ENCODE data around the gene CALY. TPM values are rescaled to one million over a fixed set of nuclear protein-coding genes. Genes with fewer than 3 reads are reported as not detected.

CALY gene
- total RNA-seq, 1 experiment from 2014 or later: not detected

DNA sequence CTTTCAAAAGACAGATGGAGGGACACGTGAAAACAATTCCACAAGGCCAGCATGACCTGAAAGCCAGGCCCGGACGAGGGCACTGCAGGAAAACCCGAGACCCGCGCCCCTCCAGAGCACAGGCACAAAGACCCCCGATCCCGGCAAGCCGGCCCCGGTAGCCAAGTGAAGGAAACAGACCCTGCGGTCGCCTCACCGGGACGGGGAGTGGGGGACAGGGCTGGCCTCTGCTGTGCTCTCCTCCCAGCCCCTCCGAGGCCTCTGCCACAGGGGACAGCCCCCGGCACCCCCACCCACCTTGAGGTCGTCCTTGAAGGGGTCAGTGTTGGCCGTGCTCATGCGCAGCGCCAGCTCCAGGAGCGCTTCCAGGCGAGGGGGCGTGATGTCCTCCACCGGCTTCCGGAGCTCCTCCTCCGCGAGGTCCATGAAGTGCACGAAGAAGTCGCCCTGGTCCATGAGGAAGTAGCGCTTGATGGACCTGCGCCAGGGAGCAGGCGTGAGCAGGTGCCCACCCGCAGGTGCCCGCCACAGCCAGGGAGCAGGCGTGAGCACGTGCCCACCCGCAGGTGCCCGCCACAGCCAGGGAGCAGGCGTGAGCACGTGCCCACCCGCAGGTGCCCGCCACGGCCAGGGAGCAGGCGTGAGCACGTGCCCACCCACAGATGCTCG is 48.7 kb downstream of the CALY start:
- DNase-seq (ENCODE audit: low read depth): no peak

DNA sequence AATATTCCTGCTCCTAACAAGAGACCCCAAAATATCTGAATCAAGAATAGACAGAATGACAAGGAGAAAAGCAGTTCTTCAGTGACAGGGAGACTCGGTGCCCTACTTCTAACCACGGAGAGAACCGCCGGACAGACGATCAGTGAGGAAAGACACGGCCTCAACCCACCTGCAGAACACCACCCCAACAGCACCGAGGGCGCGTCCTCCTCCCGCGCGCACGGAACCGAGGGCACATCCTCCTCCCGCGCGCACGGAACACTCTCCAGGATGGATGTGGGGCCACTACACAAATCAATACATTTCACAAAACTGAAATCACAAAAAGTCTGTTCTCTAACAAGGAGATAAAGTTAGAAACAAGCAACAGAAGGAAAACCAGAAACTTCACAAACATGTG is 50.3 kb downstream of the CALY start:
- DNase-seq (ENCODE audit: low read depth): no peak

DNA sequence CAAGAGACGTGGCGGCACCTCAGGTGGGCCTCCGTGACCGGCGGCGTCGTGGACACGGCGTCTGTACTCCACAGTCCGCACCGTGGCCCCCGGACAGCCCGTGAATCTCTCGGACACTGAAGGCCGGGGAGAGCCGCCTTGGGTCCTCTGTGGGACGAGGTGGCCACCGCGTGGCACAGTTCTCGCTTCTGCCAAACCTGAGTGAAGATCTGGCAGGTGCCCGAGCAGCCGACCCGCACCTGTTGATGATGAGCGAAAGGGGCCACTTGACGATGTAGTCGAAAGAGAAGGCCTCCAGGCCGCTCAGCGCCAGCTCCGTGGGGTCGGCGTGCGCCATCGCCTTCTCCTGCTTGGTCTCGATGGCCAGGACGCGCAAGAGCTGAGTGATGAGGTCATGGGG is 51.5 kb downstream of the CALY start:
- no peak for DNase-seq (ENCODE audit: low read depth)

DNA sequence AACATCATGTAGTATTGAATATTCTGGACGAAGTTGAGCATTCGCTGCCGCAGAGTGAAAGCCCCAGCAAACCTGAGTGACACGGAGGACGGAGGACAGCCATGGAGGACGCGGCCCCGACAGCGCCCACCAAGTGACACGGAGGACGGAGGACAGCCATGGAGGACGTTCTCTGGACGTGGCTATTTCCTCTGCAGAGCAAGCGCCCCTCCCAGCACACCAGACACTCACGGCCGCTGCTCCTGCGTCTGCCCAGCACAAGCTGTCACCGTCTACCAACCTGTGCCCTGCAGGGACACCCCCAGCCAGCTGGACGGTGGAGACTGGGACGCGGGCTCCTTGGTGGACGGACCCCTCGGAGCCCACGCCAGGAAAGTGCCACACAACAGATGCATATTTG is 52.8 kb downstream of the CALY start:
- no peak for DNase-seq (ENCODE audit: low read depth)

DNA sequence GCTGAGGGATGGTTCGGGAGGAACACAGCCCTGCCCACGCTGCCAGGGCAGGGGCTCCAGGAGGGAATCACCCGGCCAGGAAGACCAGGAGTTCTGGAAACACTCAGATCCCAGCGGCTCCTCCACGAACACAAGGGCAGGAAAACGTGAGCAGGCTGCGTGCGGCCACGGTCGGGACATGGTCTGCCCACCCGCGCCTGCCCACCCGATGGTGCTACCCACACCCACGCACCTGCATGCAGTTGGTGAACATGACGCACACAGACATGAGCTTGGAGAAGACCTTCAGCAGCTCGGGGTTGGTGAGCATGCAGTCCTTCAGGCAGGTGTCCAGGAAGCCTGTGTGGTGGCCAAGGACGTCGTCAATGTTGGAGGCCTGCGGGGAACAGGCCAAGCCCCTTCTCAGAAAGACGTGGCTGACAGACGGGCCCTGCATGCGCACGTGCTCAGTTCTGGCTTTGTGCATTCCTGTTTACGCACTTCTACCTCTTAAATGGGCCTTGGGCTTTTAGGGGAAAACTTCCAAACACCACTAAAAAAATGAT is 53.8 kb downstream of the CALY start:
- no peak for DNase-seq (ENCODE audit: low read depth)

DNA sequence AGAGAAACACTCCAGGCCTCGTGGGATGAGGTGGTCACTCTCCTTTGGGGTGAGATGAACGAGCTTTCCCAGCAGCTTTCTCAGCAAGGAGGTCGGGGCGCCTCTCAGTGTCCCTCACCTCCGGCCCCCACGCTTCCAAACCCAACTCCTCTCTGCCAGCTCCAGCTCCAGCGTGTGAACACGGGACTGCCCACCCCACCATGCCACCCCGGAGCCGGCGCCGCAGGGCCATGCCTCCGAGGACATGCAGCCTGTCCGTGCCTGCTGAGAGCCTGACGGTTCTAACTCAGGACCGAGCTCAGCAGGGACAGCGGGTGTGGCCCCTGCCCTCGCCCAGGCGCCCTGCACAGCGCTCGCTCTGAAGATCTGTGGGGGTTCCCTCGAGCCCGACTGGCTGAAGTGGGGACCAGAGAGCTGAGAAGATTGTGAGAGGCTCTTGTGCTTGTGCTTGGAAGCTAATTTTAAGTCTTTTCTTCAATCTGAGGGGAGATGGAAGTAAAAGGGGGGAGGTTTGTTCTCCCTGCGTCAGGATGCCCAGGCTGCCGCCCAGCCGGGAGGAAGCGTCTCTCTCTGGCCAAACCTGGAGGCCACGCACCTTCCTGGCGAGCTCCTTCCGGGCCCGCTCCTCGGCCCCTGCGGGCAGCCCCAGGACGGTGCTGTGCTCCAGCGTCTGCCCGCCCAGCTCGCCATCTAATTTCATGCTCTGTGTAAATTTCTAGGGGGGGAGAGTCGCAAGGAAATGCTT is 54.9 kb downstream of the CALY start:
- no peak for DNase-seq (ENCODE audit: low read depth)

DNA sequence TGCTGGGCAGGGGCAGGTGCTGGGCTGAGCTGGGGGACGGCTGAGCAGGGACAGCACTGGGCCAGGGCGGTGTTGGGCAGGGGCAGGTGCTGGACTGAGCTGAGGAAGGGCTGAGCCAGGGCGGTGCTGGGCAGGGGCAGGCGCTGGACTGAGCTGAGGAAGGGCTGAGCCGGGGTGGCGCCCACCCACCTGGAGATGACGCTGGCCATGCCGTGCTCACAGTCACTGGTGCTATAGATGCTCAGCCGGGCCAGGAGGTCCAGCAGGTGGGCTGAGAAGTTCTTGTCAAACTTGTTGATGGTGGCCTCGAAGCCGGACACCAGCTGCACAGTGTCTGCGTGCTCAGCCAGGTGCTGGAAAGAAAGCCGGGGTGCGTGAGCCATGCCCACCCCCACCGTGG is 55.6 kb downstream of the CALY start:
- DNase-seq (ENCODE audit: low read depth): no peak

DNA sequence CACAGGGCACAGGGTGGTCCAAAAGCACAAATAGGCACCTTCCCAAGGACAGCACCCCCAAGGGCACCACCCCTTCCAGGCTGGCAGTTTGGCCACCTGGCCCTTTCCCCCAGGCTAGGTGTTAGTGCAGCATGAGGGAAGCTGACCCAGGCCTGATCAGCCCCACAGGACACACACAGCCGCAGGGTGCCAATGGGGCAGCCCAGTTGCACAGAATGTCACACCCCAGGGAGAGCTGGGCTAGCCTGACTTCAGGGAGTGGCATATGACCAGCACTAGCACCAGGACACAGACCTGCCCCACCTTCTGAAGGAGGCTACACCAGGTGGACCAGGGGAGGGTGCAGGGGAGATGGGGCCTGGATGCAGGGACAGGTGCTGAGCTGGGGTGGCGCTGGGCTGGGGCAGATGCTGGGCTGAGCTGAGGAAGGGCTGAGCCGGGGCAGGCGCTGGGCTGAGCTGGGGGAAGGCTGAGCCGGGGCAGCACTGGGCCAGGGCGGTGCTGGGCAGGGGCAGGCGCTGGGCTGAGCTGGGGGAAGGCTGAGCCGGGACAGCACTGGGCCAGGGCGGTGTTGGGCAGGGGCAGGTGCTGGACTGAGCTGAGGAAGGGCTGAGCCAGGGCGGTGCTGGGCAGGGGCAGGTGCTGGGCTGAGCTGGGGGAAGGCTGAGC is 56.2 kb downstream of the CALY start:
- no peak for DNase-seq (ENCODE audit: low read depth)

DNA sequence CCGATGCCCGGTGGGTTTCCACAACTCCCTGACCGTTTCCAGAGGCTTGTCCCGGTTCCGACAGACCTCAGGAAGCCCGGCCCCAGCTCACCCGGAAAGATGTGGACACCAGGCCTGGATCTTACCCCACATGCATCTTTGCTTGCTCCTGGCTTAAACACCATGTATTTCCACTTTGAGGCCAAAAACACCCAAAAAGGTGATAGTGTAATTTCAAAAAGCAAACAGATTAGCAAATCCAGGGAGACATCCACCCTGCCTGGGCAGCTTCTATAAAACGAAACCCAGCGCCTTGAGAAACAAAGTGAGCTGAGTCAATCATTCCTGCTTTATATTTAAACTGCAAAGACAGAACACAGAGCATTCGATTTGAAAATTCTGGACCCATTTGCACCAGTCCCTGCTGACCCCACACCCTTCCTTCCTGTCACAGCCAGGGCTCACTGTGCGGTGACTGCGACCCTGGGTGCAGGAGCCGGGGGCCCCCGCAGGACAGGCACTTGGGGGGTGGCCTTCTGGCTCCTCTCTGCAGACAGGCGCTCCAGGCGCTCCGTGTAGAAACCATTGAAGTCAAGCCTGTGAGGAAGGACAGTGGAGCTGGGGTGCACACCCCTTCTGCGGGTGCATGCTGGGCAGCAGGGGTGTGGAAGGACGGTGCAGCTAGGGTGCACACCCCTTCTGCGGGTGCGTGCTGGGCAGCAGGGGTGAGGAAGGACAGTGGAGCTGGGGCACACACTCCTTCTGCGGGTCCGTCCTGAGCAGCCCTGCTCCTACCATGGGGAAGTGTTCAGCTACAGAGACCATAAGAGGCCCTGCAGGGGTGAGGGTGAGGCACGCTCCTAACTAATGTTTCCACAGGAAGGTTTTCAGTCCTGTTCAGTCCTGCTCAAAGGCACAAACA is 57.1 kb downstream of the CALY start:
- DNase-seq (ENCODE audit: low read depth): no peak

DNA sequence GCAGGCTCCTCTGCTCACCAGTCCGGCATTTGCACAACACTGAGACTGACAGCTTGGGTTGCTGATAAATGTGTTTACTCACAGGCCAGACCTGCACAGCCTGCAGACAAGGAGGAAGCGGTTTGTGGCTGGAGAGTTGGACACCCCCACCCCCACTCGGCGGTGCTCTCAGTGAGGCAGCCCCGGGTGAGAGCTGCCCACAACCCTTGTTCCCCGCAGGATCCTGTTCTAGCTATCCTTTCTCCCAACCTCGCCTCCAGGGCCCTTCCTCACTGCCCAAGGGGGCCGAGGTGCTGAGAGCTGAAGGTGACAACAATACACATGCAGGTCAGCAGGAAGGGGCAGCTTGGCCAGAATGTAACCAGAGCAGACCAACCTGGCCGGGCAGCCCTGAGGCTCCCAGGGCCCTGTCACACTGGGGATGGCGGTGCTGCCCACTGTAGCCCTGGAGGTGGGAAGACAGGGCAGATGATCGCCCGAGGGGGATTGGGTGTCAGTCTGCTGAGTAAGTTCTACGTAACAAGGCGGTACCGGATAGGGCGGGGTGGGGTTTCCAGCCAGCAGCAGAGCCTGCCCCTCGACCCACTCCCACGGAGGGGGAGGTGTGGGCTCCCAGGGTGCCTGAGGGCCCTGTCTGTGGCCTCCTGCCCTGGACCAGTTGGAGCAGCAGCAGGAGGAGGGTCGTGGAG is 58.0 kb downstream of the CALY start:
- DNase-seq (ENCODE audit: low read depth): peak; percentile 77

DNA sequence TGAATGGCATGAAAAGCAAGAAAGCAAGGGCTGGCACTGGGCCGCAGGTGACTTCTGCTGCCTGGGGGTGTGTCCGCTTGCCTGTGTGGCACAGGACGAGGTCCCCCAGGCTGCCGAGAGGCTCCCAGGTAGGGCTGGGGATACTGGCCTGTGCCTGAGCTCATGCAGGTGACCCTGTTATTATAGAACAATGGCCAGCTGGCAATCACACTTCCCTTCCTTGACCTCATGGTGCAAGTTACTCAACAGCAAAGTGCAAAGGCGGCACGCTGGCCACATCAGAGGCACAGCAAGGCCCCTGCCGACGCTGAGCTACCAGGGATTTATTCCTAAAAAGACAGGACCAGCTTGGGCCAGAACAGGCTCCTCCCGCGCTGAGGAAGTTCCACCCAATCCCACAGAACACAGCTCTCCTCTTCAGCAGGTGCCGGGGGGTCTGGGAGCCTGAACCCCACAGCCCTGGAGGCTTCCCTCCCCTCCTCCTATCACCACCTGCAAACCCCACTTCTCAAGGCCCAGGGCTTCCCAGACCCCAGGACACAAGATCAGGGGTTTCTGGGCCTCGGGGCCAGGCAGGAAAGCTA is 58.6 kb downstream of the CALY start:
- no peak for DNase-seq (ENCODE audit: low read depth)

DNA sequence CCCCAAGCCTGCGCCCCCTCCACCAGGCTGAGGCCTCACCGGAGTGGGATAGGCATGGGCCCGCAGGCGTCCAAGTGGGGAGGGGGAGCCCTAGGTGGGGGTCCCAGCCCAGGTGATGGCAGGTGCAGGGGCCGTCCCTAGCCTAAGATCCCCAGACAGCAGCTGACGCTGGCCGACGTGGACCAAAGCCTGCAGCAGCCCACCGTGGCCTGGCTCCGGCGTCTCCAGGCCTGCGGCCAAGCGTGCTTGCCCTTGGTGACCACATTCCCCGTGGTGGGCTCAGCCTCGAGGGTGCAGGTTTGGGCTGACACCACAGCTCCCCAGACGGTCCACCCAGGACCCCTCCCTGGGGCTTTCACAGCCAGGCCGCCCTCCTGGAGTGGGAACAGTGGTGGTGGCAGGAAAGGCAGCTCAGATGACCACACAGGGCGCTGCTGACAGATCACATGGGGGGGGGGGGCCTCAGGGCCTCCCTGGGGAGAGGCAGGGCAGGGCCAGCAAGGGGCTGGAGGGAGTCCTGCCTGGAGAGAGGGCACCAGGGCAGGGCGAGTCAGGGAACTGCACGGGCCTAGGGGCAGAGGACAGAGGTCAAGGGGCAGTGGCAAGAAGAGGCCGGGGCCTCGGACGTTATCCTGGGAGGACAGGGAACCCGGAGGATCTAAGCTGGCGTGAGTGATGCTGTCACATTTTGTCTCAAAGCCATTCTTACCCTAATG is 59.3 kb downstream of the CALY start:
- DNase-seq (ENCODE audit: low read depth): no peak

DNA sequence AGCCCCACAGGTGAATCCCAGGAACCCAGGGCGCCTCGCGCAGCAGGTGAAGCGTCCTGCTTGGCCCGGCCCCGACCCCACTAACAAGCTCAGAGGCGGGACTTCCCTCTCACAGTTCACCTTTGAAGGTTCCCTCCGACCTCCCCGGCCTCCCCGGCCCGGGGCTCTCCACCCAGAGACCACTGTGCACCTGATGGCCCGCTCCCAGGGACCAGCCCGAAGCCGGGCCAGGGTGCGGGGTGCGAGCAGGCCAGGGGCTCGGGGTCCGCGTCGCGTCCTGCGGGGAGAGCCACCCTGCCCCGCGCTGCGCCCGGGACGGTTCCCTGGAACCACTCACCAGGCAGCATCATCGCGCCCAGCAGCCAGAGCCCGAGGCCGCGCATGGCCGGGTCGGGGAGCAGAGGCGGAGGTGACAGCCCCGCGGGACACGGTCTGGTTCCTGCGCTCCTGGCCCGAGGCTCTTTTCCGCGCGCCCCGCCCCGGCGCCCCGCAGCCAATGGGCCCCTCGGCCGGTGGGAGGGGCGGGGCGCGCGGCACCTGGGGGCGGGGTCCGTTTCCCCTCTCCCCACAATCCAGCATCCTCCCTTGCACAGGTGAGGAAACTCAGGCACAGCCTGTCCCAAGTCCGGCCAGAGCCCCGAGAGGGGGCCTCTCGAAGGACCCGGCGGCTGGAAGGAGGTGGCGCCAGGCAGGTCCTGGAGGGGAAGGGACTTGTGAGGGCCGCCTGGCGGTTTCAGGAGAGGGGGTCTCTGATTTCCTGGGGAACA is 60.1 kb downstream of the CALY start, which contains the start of gene ADAM8:
TSS of gene ADAM8 (minus strand) at position 434 of the 767 bp plus-strand sequence. CDS start at position 383, 51 bp downstream.
- DNase-seq (ENCODE audit: low read depth): peak; percentile 39

DNA sequence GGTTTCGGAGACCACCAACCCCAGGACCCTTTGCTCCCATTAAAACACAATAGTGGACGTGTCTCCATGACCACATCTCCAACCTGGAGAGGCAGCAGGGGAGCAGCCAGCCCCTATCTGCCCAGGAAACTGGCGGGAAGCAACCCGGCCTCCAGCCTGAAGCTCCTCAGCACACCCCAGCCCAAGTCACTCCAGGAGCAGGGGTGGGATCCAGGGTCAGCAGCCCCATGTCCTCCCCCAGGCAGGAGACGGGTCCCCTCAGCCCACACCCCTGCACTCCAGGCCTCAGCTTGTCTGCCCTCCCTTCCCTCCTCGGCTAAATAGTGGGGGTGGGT is 60.6 kb downstream of the CALY start:
- DNase-seq (ENCODE audit: low read depth): no peak

DNA sequence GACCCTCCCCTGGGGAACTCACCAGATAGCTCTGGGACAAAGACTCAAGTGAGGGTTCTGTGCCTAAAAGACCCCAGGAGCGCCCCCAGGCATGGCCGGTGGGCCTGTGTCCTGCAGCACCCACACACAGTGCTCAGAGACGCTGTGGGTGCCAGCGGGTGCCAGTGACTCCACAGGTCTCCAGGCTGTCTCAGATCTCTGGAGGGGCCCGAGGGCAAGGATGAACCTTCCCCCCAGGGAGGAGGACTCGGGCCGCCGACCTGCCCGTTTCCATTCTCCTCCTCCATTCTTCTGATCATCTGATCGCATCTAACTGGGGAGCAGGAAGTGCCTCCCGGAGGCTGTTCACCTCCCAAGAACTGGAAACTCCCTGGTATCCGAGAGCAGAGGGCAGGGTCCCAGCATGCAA is 61.0 kb downstream of the CALY start:
- DNase-seq (ENCODE audit: low read depth): peak; percentile 44

DNA sequence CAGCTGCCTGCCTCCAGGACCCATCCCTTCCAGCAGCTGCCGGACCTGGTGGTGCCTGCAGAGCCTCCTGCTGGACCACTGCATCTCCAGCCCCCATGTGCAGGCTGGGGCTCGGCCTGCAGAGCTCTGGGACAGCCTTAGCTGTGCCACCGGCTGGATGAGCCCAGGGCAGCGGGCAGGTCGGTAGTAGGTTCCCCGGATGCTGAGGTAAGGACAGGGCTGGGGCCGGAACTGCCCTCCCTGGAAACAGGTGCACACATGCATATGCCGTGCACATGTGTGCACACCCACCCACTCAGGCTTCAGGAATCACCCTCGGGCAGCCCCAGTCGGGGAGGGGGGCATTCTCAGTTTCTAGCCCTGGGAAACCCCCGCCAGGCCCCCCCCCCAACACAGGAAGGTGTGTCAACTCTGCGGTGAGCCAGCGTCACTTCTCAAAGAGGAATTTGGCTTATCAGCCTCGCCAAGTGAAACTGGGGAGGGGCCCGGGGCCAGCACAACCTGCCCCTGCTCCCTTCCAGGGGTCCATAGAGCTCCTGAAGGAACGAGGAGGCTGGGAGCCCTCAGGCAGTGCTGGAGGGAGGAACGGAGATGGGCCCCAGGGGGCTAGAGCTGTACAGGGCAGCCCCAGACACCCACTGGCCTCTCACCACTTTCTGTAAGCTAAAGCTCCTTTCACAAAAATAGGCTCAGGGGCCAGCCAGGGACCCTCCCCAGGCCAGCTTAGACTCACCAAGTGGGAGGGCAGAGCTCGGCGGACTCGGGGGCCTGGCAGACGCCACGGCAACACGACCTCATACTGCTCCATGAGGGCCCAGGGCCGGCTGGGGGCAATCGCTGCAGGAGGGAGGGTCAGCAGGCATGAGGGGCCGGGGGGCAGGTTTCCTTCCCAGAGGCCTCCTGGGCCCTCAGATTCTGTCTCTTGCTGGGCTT is 61.7 kb downstream of the CALY start:
- peak; percentile 68 for DNase-seq (ENCODE audit: low read depth)

All from Daoy (cell line).